Psoas muscle (tissue), 8 donors: Measurements from ENCODE around the gene MARCHF3. TPM values are rescaled to one million over a fixed set of nuclear protein-coding genes. Genes with fewer than 3 reads are reported as not detected.
"Not testable (repeated sequence)": the region's sequence is repeated elsewhere in the genome, so short reads cannot be mapped to it uniquely, and the experiment has no call there.

ENCODE experiments used
- ATAC-seq, 4 donors: fragments of 200-7000 bp; cut with Tn5 transposase; one replicate each; pipeline ENCODE4 v1.9.1; 2020; ENCODE audit warnings: moderate library complexity in 3 of 4, mild to moderate bottlenecking in 2 of 4
- DNase-seq, 2 donors: peaks; one replicate each; pipeline ENCODE4 v3.0.0-alpha.2; 2020
- H3K27ac ChIP-seq: fragments of 200-600 bp; one replicate; pipeline ENCODE4 v1.8.0; 2022
- H3K27me3 ChIP-seq, 3 donors: fragments of 200-600 bp in 1 of 3; one replicate each; pipeline versions ENCODE4 v1.6.1 to v1.8.0; 2013 to 2022; ENCODE audit warnings: low read length in 2 of 3, mild to moderate bottlenecking in 2 of 3, moderate library complexity in 1 of 3; ENCODE audit not compliant: insufficient read depth in 3 of 3
- H3K36me3 ChIP-seq, 2 donors: fragments of 200-600 bp in 1 of 2; one replicate each; pipeline versions ENCODE4 v1.6.1 to v1.8.0; 2013 to 2022; ENCODE audit warnings: low read depth in 1 of 2, mild to moderate bottlenecking in 1 of 2, moderate library complexity in 1 of 2; ENCODE audit not compliant: insufficient read depth in 1 of 2
- H3K4me1 ChIP-seq: fragments of 200-600 bp; one replicate; pipeline ENCODE4 v1.8.0; 2022
- H3K4me3 ChIP-seq: fragments of 200-600 bp; one replicate; pipeline ENCODE4 v1.8.0; 2022; ENCODE audit warnings: mild to moderate bottlenecking
- H3K9me3 ChIP-seq: fragments of 200-600 bp; one replicate; pipeline ENCODE4 v1.8.0; 2022
- CTCF ChIP-seq: fragments of 200-600 bp; IDR thresholded peaks from one replicate; pipeline ENCODE4 v1.8.0; 2022; ENCODE audit warnings: antibody characterized with exemption
- WGBS, 3 donors: extraction: QIAGEN DNeasy Blood & Tissue Kit; methylation state at CpG; one replicate each; pipeline versions ENCODE4 v1.1.6 to v1.1.7; 2013; 5-methylcytosine and 5-hydroxymethylcytosine counted together
- intact Hi-C, 2 donors: fragments of 100-400 bp; cut with DNase I; formaldehyde crosslinking; loops; one replicate each; pipeline versions ENCODE4 v1.11.0 to v1.14.2; 2022
- polyA plus RNA-seq, 3 donors: library from polyadenylated mRNA; stranded (reverse); fragments of 200-250 nt; gene quantifications; one replicate each; pipeline ENCODE4 v1.2.3, GENCODE V29; 2013
- total RNA-seq, 4 donors: library from RNA; stranded (reverse); fragmentation: NEBNext Ultra II Directional in 2 of 4; extraction: Animal tissue kit (Norgen Biotek cat#: 25700) in 2 of 4; gene quantifications; one replicate each; pipeline versions ENCODE4 v1.2.1 to v1.2.4, GENCODE V29; 2021 to 2023
- donor health status: healthy with polysubstance abuse.
- donor health status: DM: no; HTN: no; CAD: no; lungs with moderate emphysema.
- donor health status: Bipolar disorder and iron deficiency.
- donor health status: healthy.
- donor health status: DM: yes; HTN: yes; CAD: no.
- donor health status: DM: no; HTN: no; CAD: no.
- donor health status: DM: no; HTN: no; CAD: no.
- donor health status: DM: yes; HTN: yes; CAD: no.

Gene MARCHF3
- total and polyA plus RNA-seq, 7 donors = 6.0 to 22.0 (median 12.0) TPM

- H3K36me3 ChIP-seq = peaks cover 6 to 9% of the 10 kb centered on the region in 2 donors
- intact Hi-C loops = no loop called here
- no peaks in the 10 kb centered on the region for H3K4me1 ChIP-seq
- DNase-seq = no peak
- no peak overlapping the region for H3K4me3 ChIP-seq
- H3K9me3 ChIP-seq = no peaks in the 10 kb centered on the region
- H3K27me3 ChIP-seq = no peaks in the 10 kb centered on the region
- no peak for TF ChIP-seq CTCF
- ATAC-seq = no peak
- WGBS, 3 donors = 81 to 89% (median 82%) methylated on average over 6 of the region's 6 CpGs
- H3K27ac ChIP-seq = no peak overlapping the region
Observed at GRCh38 chr5:126912616-126913200, 117.7 kb downstream of the MARCHF3 start.

GRCh38 chr5:126911986-126912385, 118.4 kb downstream of the MARCHF3 start:
- WGBS, 3 donors = 79 to 85% (median 80%) methylated on average over 3 of the region's 3 CpGs
- no peaks in the 10 kb centered on the region for H3K4me1 ChIP-seq
- ATAC-seq = no peak
- no peaks in the 10 kb centered on the region for H3K9me3 ChIP-seq
- no peaks in the 10 kb centered on the region for H3K27me3 ChIP-seq
- TF ChIP-seq CTCF = no peak
- peaks cover 6 to 9% of the 10 kb centered on the region in 2 donors for H3K36me3 ChIP-seq
- H3K4me3 ChIP-seq = no peak overlapping the region
- no peak overlapping the region for H3K27ac ChIP-seq
- DNase-seq = no peak
- intact Hi-C loops = no loop called here

GRCh38 chr5:126909856-126910255, 120.5 kb downstream of the MARCHF3 start:
- WGBS, 3 donors = 89 to 97% (median 89%) methylated on average over 2 of the region's 2 CpGs
- ATAC-seq = no peak
- Histone ChIP-seq H3K4me1 (no peaks in the 10 kb centered on the region), H3K27ac (no peak overlapping the region), H3K36me3 (peaks cover 3 to 6% of the 10 kb centered on the region in 2 donors), H3K9me3 (no peaks in the 10 kb centered on the region), H3K4me3 (no peak overlapping the region), H3K27me3 (no peaks in the 10 kb centered on the region)
- no peak for DNase-seq
- no peak for TF ChIP-seq CTCF
- intact Hi-C loops = no loop called here

DNA sequence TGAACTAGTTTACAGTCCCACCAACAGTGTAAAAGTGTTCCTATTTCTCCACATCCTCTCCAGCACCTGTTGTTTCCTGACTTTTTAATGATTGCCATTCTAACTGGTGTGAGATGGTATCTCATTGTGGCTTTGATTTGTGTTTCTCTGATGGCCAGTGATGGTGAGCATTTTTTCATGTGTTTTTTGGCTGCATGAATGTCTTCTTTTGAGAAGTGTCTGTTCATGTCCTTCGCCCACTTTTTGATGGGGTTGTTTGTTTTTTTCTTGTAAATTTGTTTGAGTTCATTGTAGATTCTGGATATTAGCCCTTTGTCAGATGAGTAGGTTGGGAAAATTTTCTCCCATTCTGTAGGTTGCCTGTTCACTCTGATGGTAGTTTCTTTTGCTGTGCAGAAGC, 126.0 kb downstream of the MARCHF3 start:
- H3K36me3 ChIP-seq, H3K9me3 ChIP-seq, H3K4me3 ChIP-seq, DNase-seq, ATAC-seq, intact Hi-C loops, H3K4me1 ChIP-seq, H3K27me3 ChIP-seq, H3K27ac ChIP-seq: not testable (repeated sequence)
- WGBS, 3 donors = 100% methylated on average over 1 of the region's 1 CpG; no CpG with 5 or more reads in 2 of the 3 donors

GRCh38 chr5:126900796-126901195, 129.6 kb downstream of the MARCHF3 start:
- no peak for DNase-seq
- WGBS, 3 donors = 90 to 97% (median 94%) methylated on average over 6 of the region's 6 CpGs

More at GRCh38 chr5:126900796-126901195, 129.6 kb downstream of the MARCHF3 start:
- ATAC-seq = no peak
- TF ChIP-seq CTCF = no peak
- intact Hi-C loops = no loop called here
- Histone ChIP-seq H3K9me3 (no peaks in the 10 kb centered on the region), H3K4me3 (no peak overlapping the region), H3K4me1 (no peaks in the 10 kb centered on the region), H3K27ac (no peak overlapping the region), H3K27me3 (no peaks in the 10 kb centered on the region), H3K36me3 (no peaks in the 10 kb centered on the region)
